HEK293T (cell line): ENCODE results near the gene COA8.

Source experiments
- CTCF ChIA-PET: fragments of 350-600 bp; formaldehyde crosslinking; extraction: SDS; loops from one replicate; lab custom pipeline; 2021; ENCODE audit warnings: antibody characterized with exemption, inconsistent platforms; lab: Yijun Ruan, JAX
- POLR2A ChIA-PET: fragments of 350-600 bp; formaldehyde crosslinking; extraction: SDS; loops from one replicate; lab custom pipeline; 2020; ENCODE audit warnings: antibody characterized with exemption, inconsistent platforms; lab: Yijun Ruan, JAX
- DNase-seq: peaks from one replicate; pipeline ENCODE4 v3.0.0; 2012; ENCODE audit warnings: mixed read lengths; ENCODE audit errors: extremely low spot score
- ARNT ChIP-seq: fragments of 450-650 bp; IDR thresholded peaks from 2 replicates; pipeline ENCODE4 v1.6.1; 2017; ENCODE audit warnings: mild to moderate bottlenecking
- BHLHE40 ChIP-seq: fragments of 450-650 bp; IDR thresholded peaks from 2 replicates; pipeline ENCODE4 v1.6.1; 2016; ENCODE audit warnings: mild to moderate bottlenecking, moderate library complexity, borderline replicate concordance
- CTBP1 ChIP-seq: fragments of 450-650 bp; IDR thresholded peaks from 2 replicates; pipeline ENCODE4 v1.6.1; 2016; ENCODE audit warnings: borderline replicate concordance
- ELF4 ChIP-seq: fragments of 450-650 bp; IDR thresholded peaks from 2 replicates; pipeline ENCODE4 v1.6.1; 2017; ENCODE audit warnings: antibody characterized with exemption
- FOXA1 ChIP-seq: fragments of 450-650 bp; IDR thresholded peaks from 2 replicates; pipeline ENCODE4 v1.6.1; 2016; ENCODE audit warnings: mild to moderate bottlenecking
- FOXK2 ChIP-seq: fragments of 450-650 bp; IDR thresholded peaks from 2 replicates; pipeline ENCODE4 v1.6.1; 2016; ENCODE audit warnings: mild to moderate bottlenecking
- FOXM1 ChIP-seq: fragments of 450-650 bp; IDR thresholded peaks from 2 replicates; pipeline ENCODE4 v1.6.1; 2017; ENCODE audit warnings: mild to moderate bottlenecking, borderline replicate concordance
- HDGF ChIP-seq: fragments of 450-650 bp; IDR thresholded peaks from 2 replicates; pipeline ENCODE4 v1.6.1; 2017; ENCODE audit warnings: antibody characterized with exemption, borderline replicate concordance
- L3MBTL2 ChIP-seq: fragments of 450-650 bp; conservative IDR thresholded peaks from 2 replicates; pipeline ENCODE4 v1.6.1; 2016; ENCODE audit warnings: mild to moderate bottlenecking
- LEF1 ChIP-seq: fragments of 450-650 bp; IDR thresholded peaks from 2 replicates; pipeline ENCODE4 v1.6.1; 2017; ENCODE audit warnings: mild to moderate bottlenecking, borderline replicate concordance
- NFRKB ChIP-seq: fragments of 450-650 bp; IDR thresholded peaks from 2 replicates; pipeline ENCODE4 v1.6.1; 2016; ENCODE audit warnings: mild to moderate bottlenecking, moderate library complexity
- SP1 ChIP-seq: fragments of 450-650 bp; IDR thresholded peaks from 2 replicates; pipeline ENCODE4 v1.6.1; 2017
- SUZ12 ChIP-seq: fragments of 450-650 bp; IDR thresholded peaks from 2 replicates; pipeline ENCODE4 v1.6.1; 2016; ENCODE audit warnings: mild to moderate bottlenecking
- TARDBP ChIP-seq: fragments of 450-650 bp; IDR thresholded peaks from 2 replicates; pipeline ENCODE4 v1.6.1; 2016
- ZNF384 ChIP-seq: fragments of 450-650 bp; IDR thresholded peaks from 2 replicates; pipeline ENCODE4 v1.6.1; 2016
- TF ChIP-seq, protein P1 (sequence below): fragments of 450-650 bp; IDR thresholded peaks from 2 replicates; pipeline ENCODE4 v1.6.1; 2016

Gene COA8

DNA sequence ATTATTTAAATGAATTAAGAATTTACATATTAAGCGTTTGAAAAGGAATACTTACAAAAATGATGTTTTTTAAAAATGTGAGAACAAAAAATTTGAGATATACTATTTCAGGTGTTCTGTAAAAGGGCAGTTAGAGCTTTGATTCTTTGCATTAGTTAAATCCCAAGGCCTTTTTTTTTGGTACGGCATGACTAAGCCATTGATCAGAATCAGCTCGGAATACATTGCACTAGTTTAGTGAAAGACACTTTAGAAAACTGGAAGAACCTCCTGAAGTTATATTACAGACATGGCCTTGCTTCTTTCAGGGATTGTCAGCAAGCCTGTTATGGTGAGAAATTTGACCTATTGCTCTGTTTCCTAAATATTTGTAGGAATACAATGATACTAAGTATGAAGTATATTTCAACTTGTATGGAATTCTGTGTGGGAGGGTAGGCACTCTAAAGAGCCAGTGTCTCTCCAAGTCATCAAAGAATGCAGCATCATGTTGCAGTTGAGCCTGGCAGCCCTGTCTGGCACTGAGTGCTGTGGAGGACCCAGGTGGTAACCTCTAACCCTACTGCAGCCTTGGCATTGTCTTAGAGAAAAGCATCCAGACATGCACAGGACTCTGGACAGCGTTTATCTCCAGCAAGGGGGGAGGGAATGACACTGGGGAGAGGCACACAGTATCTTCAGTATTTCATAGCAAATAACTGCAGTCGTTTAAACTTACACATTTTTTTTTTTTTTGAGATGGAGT, 67.8 kb downstream of the COA8 start:
- DNase-seq: no peak
- CTCF ChIA-PET: no interaction called here
- POLR2A ChIA-PET: interaction anchor here (2.3 kb wide), 1 partner anchor 9 kb away, joined by 9 read pairs; no protein-coding TSS in a partner anchor
- no peak for TF ChIP-seq ARNT
- no peak for TF ChIP-seq FOXA1
- TF ChIP-seq L3MBTL2: no peak
- no peak for TF ChIP-seq TARDBP
- no peak for TF ChIP-seq FOXK2
- TF ChIP-seq, protein P1, sequence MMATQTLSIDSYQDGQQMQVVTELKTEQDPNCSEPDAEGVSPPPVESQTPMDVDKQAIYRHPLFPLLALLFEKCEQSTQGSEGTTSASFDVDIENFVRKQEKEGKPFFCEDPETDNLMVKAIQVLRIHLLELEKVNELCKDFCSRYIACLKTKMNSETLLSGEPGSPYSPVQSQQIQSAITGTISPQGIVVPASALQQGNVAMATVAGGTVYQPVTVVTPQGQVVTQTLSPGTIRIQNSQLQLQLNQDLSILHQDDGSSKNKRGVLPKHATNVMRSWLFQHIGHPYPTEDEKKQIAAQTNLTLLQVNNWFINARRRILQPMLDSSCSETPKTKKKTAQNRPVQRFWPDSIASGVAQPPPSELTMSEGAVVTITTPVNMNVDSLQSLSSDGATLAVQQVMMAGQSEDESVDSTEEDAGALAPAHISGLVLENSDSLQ: no peak
- no peak for TF ChIP-seq LEF1
- no peak for TF ChIP-seq SUZ12
- no peak for TF ChIP-seq BHLHE40
- no peak for TF ChIP-seq CTBP1
- TF ChIP-seq SP1: no peak
- TF ChIP-seq ZNF384: no peak
- TF ChIP-seq NFRKB: no peak
- no peak for TF ChIP-seq HDGF
- TF ChIP-seq ELF4: no peak
- TF ChIP-seq FOXM1: no peak

DNA sequence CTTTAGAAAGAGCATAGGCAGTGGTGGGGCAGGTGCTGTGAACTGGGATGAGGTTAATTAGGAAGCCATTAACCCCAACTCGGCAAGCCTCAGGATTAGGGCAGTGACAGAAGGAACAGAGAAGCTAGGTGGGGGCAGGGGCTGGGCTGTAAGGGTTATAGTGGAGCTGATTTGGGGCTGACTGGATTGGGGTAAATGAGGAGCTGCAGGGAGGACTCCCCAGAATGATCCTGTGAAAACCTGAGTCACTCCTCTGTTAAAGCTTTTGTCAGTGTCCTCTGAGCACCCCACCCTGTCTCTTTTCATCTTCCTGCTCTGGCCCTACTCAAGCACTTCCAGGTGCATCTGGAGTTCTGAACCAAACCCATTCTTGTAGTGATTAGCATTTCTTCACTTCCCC, 70.6 kb downstream of the COA8 start:
- ChIA-PET CTCF (interaction anchor here (0.5 kb wide), 1 partner anchor 15 kb away, joined by 3 read pairs; no protein-coding TSS in a partner anchor), POLR2A (no interaction called here)
- no peak for DNase-seq

DNA sequence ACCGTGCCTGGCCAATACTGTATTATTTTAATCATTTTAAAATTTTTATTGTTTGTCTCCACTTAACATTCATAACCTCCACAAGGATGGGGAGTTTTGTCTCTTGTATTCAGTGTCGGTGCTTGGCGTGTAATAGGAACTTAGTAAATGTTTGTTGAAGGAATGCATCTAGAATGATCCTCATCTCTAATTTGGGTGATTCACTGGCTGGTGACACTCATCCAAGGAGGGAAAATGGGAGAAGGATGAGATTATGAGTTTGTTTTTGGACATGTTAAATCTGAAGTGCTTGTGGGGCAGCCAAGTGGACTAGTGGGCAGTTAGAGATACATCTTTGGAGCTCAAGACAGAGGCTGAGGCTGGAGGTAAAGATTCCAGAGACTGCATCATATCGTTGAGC, 71.4 kb downstream of the COA8 start:
- TF ChIP-seq HDGF (no peak), LEF1 (no peak), FOXK2 (no peak), SP1 (no peak), ELF4 (no peak), FOXM1 (no peak), NFRKB (no peak), ZNF384 (no peak), L3MBTL2 (no peak), ARNT (no peak), SUZ12 (no peak), BHLHE40 (no peak), CTBP1 (no peak)
- TF ChIP-seq, protein P1: no peak
- ChIA-PET POLR2A (no interaction called here), CTCF (no interaction called here)
- DNase-seq: no peak

More for the DNA sequence above, 70.6 kb downstream of the COA8 start:
- TF ChIP-seq LEF1 (no peak), ELF4 (no peak), TARDBP (no peak), L3MBTL2 (no peak), FOXA1 (no peak), CTBP1 (no peak), NFRKB (no peak), ZNF384 (no peak), SP1 (no peak), ARNT (no peak), SUZ12 (no peak), BHLHE40 (no peak), FOXM1 (no peak), FOXK2 (no peak), HDGF (no peak)
- TF ChIP-seq, protein P1: no peak

DNA sequence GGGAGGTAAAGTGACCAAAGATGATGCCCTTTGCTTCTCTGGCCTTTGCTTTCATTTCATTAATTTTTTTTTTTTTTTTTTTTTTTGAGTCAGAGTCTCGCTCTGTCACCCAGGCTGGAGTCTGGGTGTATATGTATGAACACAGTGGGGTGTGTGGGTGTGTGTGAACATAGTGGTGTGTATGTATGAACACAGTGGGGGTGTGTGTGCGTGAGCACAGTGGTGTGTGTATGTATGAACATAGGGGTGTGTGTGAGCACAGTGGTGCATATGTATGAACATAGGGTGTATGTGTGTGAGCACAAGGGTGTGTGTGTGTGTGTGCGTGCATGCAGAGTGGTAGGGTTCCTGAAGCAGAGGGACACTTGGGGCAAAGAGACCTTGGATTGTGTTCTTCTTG, 75.8 kb downstream of the COA8 start:
- ChIA-PET CTCF (interaction anchor here (1.2 kb wide), 1 partner anchor 15 kb away, joined by 3 read pairs; no protein-coding TSS in a partner anchor), POLR2A (interaction anchor here (1.8 kb wide), 1 partner anchor 9 kb away, joined by 9 read pairs; the partner anchor contains the start of gene KLC1)
- DNase-seq: no peak
- TF ChIP-seq ELF4 (no peak), FOXM1 (no peak), L3MBTL2 (no peak), FOXA1 (no peak), BHLHE40 (no peak), LEF1 (no peak), SP1 (no peak), TARDBP (no peak), ARNT (no peak), HDGF (no peak), NFRKB (no peak)
- TF ChIP-seq, protein P1: no peak
